BLaER1 treated with 17β-estradiol and CSF1 and Interleukin-3, amounts not matched to agents 10 nM and 100 nM (cell line): ENCODE results near the gene TSPAN18.
A peak's percentile ranks its signal among the peaks of the same experiment; 100 is the strongest.

Source experiments
- H3K27ac ChIP-seq, 11 experiments: shearing (Covaris generic); formaldehyde crosslinking; 2 replicates each; pipeline ENCODE4 v1.8.1; 2022
- H3K27me3 ChIP-seq, 11 experiments: shearing (Covaris generic); formaldehyde crosslinking; 2 replicates each; pipeline ENCODE4 v1.8.1; 2022
- H3K36me3 ChIP-seq, 11 experiments: shearing (Covaris generic); formaldehyde crosslinking; 2 replicates each; pipeline ENCODE4 v1.8.1; 2022
- H3K4me1 ChIP-seq, 10 experiments: shearing (Covaris generic); formaldehyde crosslinking; 2 replicates each; pipeline ENCODE4 v1.8.1; 2022
- H3K4me2 ChIP-seq, 11 experiments: shearing (Covaris generic); formaldehyde crosslinking; 2 replicates each; pipeline ENCODE4 v1.8.1; 2022
- H3K4me3 ChIP-seq, 10 experiments: shearing (Covaris generic); formaldehyde crosslinking; 2 replicates each; pipeline ENCODE4 v1.8.1; 2022
- H3K9ac ChIP-seq, 11 experiments: shearing (Covaris generic); formaldehyde crosslinking; 2 replicates each; pipeline ENCODE4 v1.8.1; 2022
- H3K9me3 ChIP-seq, 11 experiments: shearing (Covaris generic); formaldehyde crosslinking; replicated peaks in 1 of 11; 2 replicates each; pipeline ENCODE4 v1.8.1; 2022
- H4K20me1 ChIP-seq, 11 experiments: shearing (Covaris generic); formaldehyde crosslinking; 2 replicates each; pipeline ENCODE4 v1.8.1; 2022
- Cebpa-rat ChIP-seq, 11 experiments: shearing (Covaris generic); IDR thresholded peaks; 2 replicates each; pipeline ENCODE4 v1.8.1; 2022

The TSPAN18 gene

DNA sequence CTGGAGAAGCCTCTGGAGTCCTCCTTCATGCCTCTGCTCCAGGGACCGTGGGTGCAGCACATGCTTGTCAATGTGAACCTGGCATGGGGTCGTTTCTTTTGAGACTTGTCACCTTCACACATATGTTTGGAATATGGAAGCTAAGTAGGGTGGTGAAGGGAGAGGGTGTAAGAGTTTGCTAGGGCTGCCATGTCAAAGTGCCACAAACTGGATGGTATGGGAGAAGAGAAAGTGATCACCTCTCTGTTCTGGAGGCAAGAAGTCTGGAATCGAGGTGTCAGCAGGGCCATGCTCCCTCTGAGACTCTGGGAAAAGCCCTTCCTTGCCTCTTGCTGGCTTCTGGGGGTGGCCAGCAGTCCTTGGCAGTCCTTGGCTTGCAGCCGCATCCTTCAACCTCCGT lies 8.7 kb upstream of the TSPAN18 start:
- no peak overlapping the region for H3K27ac ChIP-seq
- no peak overlapping the region for H3K4me3 ChIP-seq
- no peak overlapping the region for H3K4me2 ChIP-seq
- H3K9ac ChIP-seq = no peak overlapping the region
- no peak for TF ChIP-seq Cebpa-rat (IDR thresholded peaks at IDR 0.05)
- no peaks in the 10 kb centered on the region for H4K20me1 ChIP-seq
- H3K36me3 ChIP-seq = no peaks in the 10 kb centered on the region
- H3K27me3 ChIP-seq = no peaks in the 10 kb centered on the region
- peaks cover 0 to 18% (median 0%) of the 10 kb centered on the region in 11 experiments; a peak in 7 of 22 replicates for H3K9me3 ChIP-seq
- H3K4me1 ChIP-seq = no peaks in the 10 kb centered on the region

DNA sequence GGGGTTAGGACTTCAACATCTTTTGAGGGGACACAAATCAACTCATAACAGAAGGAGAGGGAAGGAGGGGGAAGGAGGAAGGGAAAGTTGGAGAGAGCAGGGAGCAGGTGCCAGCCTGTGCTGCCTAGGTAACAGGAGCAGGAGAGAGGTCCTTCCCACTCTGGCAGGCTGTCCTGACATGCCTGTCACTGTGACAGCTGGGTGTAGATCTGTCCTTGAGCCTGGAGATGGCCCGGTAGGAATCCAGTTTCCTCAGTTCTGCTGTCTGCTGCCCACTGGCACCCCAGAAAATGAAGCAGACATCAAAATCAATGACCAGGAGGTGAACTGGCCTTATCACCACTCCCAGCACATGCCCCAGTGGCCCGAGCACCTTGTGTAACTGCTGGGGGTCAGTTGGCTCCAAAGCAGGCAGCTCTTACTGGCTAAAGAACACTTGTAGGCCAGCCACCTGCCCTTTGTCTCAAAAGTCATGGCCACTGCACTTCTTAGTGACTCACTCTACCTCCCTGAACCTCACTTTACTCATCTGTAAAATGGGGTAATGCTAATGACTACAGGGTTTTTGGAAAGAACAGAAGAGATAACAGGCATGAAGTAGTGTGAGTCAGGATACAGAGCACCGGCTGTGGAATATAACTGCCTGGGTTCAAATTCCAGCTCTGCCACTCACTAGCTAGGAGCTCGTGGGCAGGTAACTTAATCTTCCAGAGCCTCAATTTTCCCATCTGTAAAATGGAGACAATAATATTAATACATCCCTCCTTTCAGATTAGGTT lies 8.0 kb upstream of the TSPAN18 start:
- no peaks in the 10 kb centered on the region for H3K36me3 ChIP-seq
- no peak overlapping the region for H3K4me3 ChIP-seq
- H3K4me1 ChIP-seq = no peaks in the 10 kb centered on the region
- H3K27me3 ChIP-seq = no peaks in the 10 kb centered on the region
- H3K4me2 ChIP-seq = no peak overlapping the region
- no peak for TF ChIP-seq Cebpa-rat (IDR thresholded peaks at IDR 0.05)
- peaks cover 0 to 18% (median 0%) of the 10 kb centered on the region in 11 experiments; a peak in 7 of 22 replicates for H3K9me3 ChIP-seq
- H3K27ac ChIP-seq = no peak overlapping the region
- H4K20me1 ChIP-seq = no peaks in the 10 kb centered on the region
- no peak overlapping the region for H3K9ac ChIP-seq

DNA sequence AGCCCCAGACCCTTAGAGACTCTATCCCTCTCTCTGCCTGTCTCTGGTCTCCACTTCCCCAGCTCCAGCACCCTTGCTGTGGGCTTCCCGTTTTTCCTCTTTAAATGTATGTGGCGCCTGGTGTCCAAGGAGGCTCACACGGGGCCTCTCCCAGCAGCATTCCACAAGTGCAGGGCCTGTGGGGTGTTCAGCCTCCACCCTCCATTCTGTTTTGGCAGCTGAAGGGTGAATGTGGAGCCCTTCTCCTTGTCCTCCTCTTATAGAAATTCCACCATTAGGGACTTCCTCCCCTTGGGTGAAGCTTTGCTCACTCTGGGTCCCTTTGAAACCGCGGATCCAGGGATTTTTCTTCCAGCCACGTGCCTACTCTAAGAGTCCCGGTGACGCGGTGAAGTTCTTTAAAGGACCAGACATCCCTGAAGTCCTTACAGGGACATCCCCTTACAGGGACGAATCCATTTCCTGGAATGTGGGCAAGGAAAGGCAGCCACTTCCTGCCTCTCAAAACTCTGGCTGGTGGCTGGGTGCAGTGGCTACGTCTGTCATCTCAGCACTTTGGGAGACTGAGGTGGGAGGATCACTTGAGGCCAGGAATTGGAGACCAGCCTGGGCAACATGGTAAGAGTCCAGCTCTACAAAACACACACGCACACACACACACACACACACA lies 1.6 kb upstream of the TSPAN18 start:
- H3K36me3 ChIP-seq = no peaks in the 10 kb centered on the region
- no peak overlapping the region for H3K27ac ChIP-seq
- H3K4me1 ChIP-seq = peaks cover 14 to 32% (median 22%) of the 10 kb centered on the region in 10 experiments; a peak in 19 of 20 replicates
- H3K9ac ChIP-seq = no peak overlapping the region
- H3K4me3 ChIP-seq = no peak overlapping the region
- peak overlapping the region in 5 of 11 experiments; percentile 85 to 100 (median 91); a peak in 8 of 22 replicates for H3K4me2 ChIP-seq
- peaks cover 48 to 60% (median 54%) of the 10 kb centered on the region in 11 experiments for H3K27me3 ChIP-seq
- peaks cover 0 to 20% (median 0%) of the 10 kb centered on the region in 11 experiments; a peak in 11 of 22 replicates for H4K20me1 ChIP-seq
- no peaks in the 10 kb centered on the region for H3K9me3 ChIP-seq
- no peak for TF ChIP-seq Cebpa-rat (IDR thresholded peaks at IDR 0.05)

DNA sequence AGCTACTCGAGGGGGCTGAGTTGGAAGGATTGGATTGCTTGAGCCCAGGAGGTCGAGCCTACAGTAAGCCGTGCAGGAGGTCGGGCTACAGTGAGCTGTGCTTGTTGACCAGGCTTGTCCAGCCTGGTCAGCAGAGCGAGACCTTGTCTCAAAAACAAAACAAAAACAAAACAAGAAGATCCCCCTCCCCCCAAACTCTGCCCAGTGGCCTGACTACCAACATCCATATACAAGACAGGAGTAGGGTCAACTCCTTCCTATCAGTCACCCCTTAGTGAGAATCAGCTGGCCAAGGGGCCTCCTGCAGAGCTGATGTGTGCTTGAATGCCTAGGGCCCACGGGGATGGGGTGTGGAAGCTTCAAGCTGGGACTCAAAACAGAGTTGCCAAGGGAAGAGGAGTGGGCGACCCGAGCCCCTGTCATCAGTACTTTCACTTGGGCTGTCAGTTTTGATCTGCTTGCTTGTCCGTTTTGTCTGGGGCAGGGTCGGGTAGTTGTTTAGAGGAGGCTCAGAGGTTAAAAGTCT lies 942 bp upstream of the TSPAN18 start:
- 0 out of 20 replicates have a peak overlapping the region, but pooled peaks of 1 of the 10 experiments have one; percentile 46 for H3K4me3 ChIP-seq
- H3K36me3 ChIP-seq = no peaks in the 10 kb centered on the region
- peaks cover 0 to 20% (median 0%) of the 10 kb centered on the region in 11 experiments; a peak in 11 of 22 replicates for H4K20me1 ChIP-seq
- 0 out of 22 replicates have a peak overlapping the region, but pooled peaks of 1 of the 11 experiments have one; percentile 54 for H3K9ac ChIP-seq
- no peak overlapping the region for H3K27ac ChIP-seq
- peaks cover 49 to 62% (median 56%) of the 10 kb centered on the region in 11 experiments for H3K27me3 ChIP-seq
- H3K4me2 ChIP-seq = peak overlapping the region; percentile 80 to 100 (median 87); a peak in 21 of 22 replicates
- H3K4me1 ChIP-seq = peaks cover 14 to 32% (median 22%) of the 10 kb centered on the region in 10 experiments; a peak in 19 of 20 replicates
- no peak for TF ChIP-seq Cebpa-rat (IDR thresholded peaks at IDR 0.05)
- H3K9me3 ChIP-seq = no peaks in the 10 kb centered on the region

DNA sequence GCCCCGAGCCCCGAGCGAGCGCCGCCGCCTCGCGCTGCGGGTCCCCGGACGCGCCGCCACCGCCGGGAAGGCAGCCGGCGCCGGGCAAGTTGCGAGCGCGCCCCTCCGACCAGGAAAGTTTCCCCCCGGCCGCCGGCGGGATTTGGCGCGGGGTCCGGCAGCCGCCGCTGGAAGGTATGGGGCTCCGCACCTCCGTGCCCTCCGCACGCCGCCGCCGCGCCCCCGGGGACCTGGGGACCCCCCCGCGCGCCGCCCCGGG lies 281 bp downstream of the TSPAN18 start:
- Histone ChIP-seq H3K9me3 (no peaks in the 10 kb centered on the region), H3K4me1 (peaks cover 14 to 32% (median 22%) of the 10 kb centered on the region in 10 experiments; a peak in 19 of 20 replicates), H3K4me2 (peak overlapping the region; percentile 99 to 100 (median 100)), H3K36me3 (no peaks in the 10 kb centered on the region), H4K20me1 (peaks cover 0 to 20% (median 0%) of the 10 kb centered on the region in 11 experiments; a peak in 11 of 22 replicates), H3K27ac (no peak overlapping the region; a peak in 1 of 22 replicates), H3K27me3 (peaks cover 49 to 62% (median 56%) of the 10 kb centered on the region in 11 experiments), H3K9ac (peak overlapping the region; percentile 38 to 75 (median 65); a peak in 20 of 22 replicates), H3K4me3 (peak overlapping the region; percentile 56 to 75 (median 66))
- TF ChIP-seq Cebpa-rat (IDR thresholded peaks at IDR 0.05) = no peak

DNA sequence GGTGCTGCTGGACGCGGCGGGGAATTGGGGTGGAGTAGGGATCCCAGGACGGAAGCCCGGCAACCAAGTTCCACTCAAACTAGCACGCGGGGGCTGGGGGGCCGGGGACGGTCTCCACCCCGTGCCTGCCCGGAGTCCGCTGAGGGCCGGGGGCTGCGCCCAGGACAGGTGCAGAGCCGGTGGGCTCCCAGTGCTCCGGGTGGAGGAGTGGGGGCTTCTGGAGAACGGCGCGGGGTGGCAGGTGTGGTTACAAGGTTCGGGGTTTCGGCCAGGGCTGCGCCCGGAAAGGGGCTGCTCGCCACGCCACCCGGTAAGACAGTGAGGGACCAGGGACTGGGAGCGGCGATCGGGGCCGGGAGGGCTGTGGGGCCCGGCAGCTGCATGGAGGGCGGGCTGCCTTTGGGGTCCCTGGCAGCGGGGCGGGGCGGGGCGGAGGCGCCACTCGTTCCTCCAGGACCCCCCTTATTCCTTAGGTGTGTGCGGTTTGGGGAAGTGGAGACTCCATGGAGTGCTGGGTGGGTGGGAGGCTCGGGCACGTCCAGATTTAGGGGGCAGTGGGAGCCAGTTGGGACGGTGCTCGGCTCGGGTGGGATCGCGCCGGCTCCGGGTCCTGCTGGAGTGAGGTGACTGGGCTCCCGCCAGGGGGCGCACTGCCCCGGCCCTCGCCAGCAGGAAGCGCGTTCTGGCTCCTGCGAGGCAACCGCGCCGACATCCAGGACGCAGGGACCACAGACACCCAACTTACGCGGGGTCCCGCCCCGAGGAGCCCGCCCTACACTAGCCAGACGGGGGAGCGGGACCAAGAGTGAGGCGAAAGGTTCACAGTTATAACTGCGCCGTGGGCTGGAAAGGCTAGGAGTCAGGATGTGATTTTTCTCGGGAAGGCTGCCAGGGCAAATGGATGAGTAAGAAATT lies 868 bp downstream of the TSPAN18 start:
- Histone ChIP-seq H3K4me1 (peaks cover 14 to 32% (median 22%) of the 10 kb centered on the region in 10 experiments; a peak in 19 of 20 replicates), H3K27ac (no peak overlapping the region; a peak in 1 of 22 replicates), H4K20me1 (peaks cover 0 to 20% (median 0%) of the 10 kb centered on the region in 11 experiments; a peak in 11 of 22 replicates), H3K9ac (peak overlapping the region; percentile 38 to 75 (median 65); a peak in 20 of 22 replicates), H3K4me3 (peak overlapping the region; percentile 56 to 75 (median 66)), H3K4me2 (peak overlapping the region; percentile 99 to 100 (median 100)), H3K36me3 (no peaks in the 10 kb centered on the region), H3K27me3 (peaks cover 49 to 62% (median 56%) of the 10 kb centered on the region in 11 experiments), H3K9me3 (no peaks in the 10 kb centered on the region)
- TF ChIP-seq Cebpa-rat (IDR thresholded peaks at IDR 0.05) = no peak

DNA sequence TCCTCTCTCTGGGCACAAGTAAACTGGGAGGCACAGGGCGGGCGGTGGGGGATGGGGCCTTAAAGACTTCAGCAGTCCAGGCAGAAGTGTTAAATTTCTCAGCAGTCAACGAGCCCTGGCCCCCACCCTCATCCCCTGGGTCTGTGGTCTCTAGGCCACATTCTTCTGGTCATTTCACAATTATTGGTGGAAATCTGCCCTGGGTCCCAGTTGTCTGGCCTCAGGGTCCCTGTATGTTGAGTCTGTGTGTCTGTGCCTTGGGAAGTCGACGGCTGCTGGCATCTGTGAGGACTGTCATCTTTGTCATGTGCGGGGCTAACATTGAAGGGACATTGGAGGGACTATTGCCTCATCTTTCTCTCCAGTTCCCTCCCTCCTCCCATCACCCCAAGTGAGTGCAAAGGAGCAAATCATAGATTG lies 1.7 kb downstream of the TSPAN18 start:
- no peak overlapping the region for H3K27ac ChIP-seq
- peak overlapping the region in 2 of 10 experiments; percentile 69 to 75; a peak in 1 of 20 replicates for H3K4me3 ChIP-seq
- H3K27me3 ChIP-seq = peaks cover 49 to 62% (median 56%) of the 10 kb centered on the region in 11 experiments
- H4K20me1 ChIP-seq = peaks cover 0 to 20% (median 0%) of the 10 kb centered on the region in 11 experiments; a peak in 11 of 22 replicates
- peaks cover 14 to 32% (median 22%) of the 10 kb centered on the region in 10 experiments; a peak in 19 of 20 replicates for H3K4me1 ChIP-seq
- no peak overlapping the region for H3K9ac ChIP-seq
- peak overlapping the region in 10 of 11 experiments; percentile 99 to 100 (median 100); a peak in 15 of 22 replicates for H3K4me2 ChIP-seq
- H3K9me3 ChIP-seq = no peaks in the 10 kb centered on the region
- no peak for TF ChIP-seq Cebpa-rat (IDR thresholded peaks at IDR 0.05)
- H3K36me3 ChIP-seq = no peaks in the 10 kb centered on the region

DNA sequence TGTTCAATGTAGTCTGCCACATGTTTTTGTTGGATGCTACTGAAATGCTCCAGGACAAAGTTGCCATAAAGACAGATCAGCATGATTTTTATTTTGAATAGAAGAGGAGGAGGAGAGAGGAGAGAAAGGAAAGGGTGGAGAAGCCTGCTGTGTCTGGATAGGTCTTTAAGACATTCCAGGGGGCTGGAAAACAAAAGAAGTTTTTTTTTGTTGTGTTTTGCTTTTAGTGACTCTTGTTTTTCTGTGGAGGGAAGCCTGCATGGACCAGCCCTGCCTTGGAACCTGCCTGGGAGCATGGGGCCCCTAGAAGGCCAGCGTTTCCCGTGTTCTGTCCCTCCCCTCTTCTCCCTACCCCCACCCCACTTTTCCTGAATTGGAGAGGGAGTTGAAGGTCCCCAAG lies 2.3 kb downstream of the TSPAN18 start:
- Histone ChIP-seq H3K27me3 (peaks cover 49 to 62% (median 56%) of the 10 kb centered on the region in 11 experiments), H3K4me1 (peaks cover 14 to 32% (median 25%) of the 10 kb centered on the region in 10 experiments; a peak in 19 of 20 replicates)

More for the DNA sequence above, 2.3 kb downstream of the TSPAN18 start:
- H3K9me3 ChIP-seq = no peaks in the 10 kb centered on the region
- no peak overlapping the region for H3K27ac ChIP-seq
- H3K9ac ChIP-seq = no peak overlapping the region
- H3K4me3 ChIP-seq = no peak overlapping the region
- no peak for TF ChIP-seq Cebpa-rat (IDR thresholded peaks at IDR 0.05)
- no peak overlapping the region for H3K4me2 ChIP-seq
- peaks cover 0 to 20% (median 0%) of the 10 kb centered on the region in 11 experiments; a peak in 11 of 22 replicates for H4K20me1 ChIP-seq
- no peaks in the 10 kb centered on the region for H3K36me3 ChIP-seq
